ENCODE data around the gene LCN10. TPM values are rescaled to one million over a fixed set of nuclear protein-coding genes. Genes with fewer than 3 reads are reported as not detected.
"Not testable (repeated sequence)": the region's sequence is repeated elsewhere in the genome, so short reads cannot be mapped to it uniquely, and the experiment has no call there.

The LCN10 gene
- 10 to 100 TPM in 1 of 12 donors, 1 to 10 TPM in 10, not detected in 1; 2.0 to 21.3 (median 7.1) TPM for polyA plus RNA-seq (ENCODE audit: insufficient read length in 12 of 12)
- long read RNA-seq, donor 1, result 0 reads
- long read RNA-seq, donor 2, result 0 reads
- long read RNA-seq, donor 3, result 0 reads
- long read RNA-seq, donor 4, result 0 reads
- long read RNA-seq, donor 5, result 0 reads
- long read RNA-seq, donor 6, result 0 reads
- long read RNA-seq, donor 7, partial matches to known transcripts, result 0 of 1 reads
- long read RNA-seq, donor 7, other reads (novel, unspliced or antisense), result 0 of 1 reads
- long read RNA-seq, donor 8, partial matches to known transcripts, result 0 of 4 reads
- long read RNA-seq, donor 8, other reads (novel, unspliced or antisense), result 0 of 4 reads
- long read RNA-seq, donor 9, result 0 reads
- long read RNA-seq, donor 10, partial matches to known transcripts, result 0 of 2 reads
- long read RNA-seq, donor 10, other reads (novel, unspliced or antisense), result 0 of 2 reads
- long read RNA-seq, donor 11, partial matches to known transcripts, result 0 of 2 reads
- long read RNA-seq, donor 11, other reads (novel, unspliced or antisense), result 0 of 2 reads

DNA sequence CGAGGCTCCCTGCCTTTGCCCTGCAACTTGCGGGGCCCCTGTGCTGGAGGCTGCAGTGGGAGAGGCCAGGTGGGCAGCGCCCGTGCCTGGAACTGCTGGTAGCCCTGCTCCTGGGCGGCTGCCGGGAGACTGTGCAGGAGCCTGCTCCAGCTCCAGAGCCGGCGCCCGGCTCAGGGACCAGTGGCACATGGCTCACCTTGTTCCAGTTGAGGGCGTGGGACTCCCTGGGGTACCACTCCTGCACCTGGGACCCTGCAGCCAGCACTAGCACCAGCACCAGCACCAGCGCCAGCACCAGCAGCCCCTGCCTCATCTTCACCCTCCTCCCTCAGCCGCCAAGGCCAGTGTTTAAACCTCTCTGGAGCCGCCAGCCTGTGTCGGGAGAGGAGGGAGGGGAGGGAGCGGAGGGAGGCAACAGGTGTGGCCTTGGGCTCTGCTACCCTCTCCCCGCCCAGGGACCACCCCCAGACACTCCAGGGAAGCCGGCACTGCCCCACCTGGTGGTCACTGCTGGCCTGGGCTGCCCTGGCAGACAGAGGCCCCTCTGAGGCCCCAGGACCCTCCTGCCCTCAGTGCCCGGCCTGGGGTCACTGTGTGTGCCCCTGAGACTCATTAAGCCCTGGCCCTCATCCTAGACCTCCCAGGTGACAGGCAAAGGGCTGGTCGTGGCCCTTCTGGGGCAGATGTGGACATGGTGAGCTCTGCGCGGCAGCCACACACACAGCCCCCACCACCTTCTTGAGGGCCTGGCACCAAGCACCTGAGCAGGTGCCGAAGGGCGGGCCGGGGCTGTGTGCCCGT, at the start of gene LCN10:
TSS of gene LCN10 (minus strand) at position 350 of the 801 bp plus-strand sequence. CDS start at position 313, 37 bp downstream.
- DNase-seq, result no peak

DNA sequence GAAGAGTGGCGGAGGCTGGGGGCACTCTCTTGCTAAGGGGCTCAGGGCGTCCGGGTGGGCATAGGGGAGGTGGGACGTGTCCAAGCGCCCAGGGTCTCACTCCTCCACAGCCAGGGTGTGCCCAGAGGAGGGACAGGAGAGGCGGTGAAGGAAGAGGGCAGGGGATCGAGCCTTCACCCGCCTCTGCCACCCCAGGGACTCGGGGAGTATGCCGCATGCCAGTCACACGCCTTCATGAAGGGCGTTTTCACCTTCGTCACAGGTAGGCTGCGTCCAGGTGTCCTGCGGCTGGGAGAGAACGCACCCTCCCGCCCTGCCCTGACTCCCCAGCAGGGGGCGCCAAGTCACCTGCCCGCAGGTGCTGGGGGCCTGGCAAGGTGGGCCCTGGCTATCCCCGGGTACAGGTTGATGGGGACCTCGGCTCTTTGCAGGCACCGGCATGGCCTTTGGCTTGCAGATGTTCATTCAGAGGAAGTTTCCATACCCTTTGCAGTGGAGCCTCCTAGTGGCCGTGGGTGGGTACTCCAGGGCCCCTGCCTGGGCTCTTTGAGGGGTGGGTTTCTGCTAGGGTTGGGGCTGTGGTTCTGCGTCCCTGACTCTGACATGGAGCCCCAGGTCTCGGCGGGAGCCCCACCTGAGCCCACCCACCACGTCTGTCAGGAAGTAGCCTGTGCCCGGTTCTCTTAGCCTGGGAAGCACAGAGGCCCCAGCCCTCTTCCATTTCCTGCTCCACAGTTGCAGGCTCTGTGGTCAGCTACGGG, 49.0 kb upstream of the LCN10 start:
- no peak for DNase-seq

DNA sequence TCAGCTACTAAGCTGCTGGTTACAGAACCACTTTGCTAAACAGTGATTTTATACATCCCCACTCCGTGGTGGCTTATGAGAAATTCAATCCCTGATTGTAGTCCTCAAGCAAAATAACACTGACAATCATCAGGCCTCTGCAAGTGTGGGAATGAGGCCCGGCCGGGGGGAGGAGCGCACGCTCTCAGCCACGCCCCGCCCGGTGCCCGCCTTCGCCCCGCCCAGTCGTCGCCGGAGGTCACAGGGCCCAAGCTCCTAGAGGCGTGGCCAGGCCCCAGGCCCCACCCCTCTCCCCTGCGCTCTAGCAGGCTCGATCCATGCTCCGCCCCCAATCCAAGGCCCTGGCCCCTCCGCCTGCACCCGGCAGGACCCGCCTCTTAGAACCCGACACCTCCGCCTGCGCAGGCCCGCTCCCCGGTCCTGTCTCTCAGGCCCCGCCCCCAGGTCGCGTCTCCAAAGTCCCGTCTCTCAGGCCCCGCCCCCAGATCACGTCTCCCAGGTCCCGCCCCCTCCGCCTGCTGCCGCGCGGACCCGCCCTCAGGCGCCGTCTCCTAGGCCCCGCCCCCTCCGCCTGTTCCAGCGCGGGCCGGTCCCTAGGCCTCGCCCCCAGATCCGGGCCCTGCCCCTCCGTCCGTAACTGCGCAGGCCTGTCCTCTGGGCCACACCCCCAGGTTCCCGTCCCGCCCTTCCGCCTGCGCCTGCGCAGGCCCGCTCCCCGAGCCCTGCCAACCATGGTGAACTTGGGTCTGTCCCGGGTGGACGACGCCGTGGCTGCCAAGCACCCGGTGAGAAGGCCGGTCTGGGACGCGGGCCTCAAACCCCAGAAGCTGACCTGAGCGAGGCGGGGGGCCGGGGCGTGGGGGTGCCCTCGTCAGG, 48.1 kb upstream of the LCN10 start, which contains the start of gene TMEM141:
TSS of gene TMEM141 (plus strand) at position 705 of the 876 bp plus-strand sequence. CDS start at position 732, 27 bp downstream.
- peak; percentile 99 for DNase-seq

DNA sequence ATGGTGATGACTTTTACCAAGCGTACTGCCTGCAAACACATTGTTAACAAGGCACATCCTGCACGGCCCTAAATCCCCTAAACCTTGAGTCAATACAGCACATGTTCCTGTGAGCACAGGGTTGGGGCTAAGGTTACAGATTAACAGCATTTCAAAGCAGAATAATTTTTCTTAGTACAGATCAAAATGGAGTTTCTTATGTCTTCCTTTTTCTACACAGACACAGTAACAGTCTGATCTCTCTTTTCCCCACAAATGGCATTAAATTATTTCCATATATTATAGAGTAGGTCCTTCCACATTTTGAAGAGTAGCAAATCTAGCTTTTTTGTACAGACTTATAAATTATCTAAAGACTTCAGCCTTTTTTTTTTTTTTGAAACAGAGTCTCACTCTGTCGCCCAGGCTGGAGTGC, 46.8 kb upstream of the LCN10 start:
- no peak for DNase-seq

DNA sequence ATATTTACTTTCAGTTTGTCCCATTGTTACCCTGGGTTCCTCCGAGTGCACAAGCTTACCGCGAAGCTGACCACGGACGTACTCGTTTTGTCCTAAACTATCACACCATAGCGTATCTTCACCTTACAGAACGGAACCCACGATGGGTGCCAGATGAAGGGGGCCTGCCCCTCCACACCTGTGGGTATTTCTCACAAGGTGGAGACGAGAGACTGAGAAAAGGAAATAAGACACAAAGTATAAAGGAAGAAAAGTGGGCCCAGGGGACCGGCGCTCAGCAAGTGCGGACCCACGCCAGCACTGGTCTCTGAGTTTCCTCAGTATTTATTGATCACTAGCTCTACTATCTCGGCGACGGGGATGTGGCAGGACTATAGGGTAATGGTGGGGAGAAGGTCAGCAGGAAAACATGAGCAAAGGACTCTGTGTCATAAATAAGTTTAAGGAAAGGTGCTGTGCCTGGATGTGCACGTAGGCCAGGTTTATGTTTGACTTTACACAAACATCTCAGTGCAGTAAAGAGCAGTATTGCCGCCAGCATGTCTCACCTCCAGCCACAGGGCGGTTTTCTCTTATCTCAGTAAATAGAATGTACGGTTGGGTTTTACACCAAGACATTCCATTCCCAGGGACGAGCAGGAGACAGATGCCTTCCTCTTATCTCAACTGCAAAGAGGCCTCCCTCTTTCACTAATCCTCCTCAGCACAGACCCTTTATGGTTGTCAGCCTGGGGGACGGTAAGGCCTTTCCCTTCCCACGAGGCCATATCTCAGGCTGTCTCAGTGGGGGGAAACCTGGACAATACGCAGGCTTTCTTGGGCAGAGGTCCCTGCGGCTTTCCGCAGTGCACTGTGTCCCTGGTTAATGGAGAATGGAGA, 46.1 kb upstream of the LCN10 start:
- DNase-seq, result not testable (repeated sequence)

DNA sequence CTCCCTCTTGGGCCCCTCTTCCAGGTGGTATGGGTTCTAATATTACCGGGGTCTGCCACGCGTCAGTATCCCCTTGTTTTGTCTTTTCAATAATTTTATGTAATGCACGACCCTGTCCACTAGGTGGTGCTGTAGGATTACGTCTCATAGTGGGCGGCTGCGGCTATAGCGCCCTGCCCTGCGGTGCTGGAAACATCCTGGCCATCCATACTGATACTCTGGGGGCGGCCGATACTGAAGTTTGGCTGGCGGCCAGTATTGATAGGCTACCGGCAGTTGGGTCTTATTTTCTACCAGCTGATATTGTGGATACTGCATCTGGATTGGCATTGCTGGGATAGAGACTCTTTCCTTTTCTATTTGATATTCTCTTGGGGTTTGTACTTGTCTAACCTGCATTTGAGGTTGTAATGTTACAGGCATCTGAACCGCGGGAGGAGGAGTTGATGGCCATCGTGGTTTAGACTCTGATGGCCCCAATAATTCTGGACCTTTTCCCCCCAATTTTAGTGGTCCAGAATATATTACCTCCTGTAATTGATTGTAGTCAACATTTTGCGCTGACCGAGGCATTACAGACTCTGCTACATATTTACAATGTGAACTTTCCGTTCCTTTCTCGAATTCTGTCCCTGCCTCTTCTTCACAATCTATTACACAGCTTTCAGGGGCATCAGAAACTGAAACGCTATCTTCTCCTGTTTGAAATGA, 45.1 kb upstream of the LCN10 start:
- DNase-seq, result peak; percentile 82

DNA sequence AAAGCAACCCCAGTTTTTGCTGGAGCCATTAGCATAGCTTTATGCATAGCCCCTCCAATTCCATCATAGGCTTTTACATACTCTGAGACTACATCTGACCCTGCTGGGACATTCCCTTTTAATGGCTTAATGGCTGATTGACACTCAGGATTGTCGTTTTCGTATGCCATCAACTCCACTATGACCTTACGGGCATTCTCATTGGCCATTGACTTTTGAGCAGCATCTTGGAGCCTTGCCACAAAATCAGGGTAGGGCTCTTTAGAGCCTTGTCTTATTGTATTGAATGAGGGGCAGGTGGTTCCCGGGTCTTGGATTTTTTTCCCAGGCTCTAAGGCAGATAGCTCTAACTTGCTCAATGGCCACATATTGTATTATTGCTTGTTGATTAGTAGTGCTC, 44.2 kb upstream of the LCN10 start:
- not testable (repeated sequence) for DNase-seq

DNA sequence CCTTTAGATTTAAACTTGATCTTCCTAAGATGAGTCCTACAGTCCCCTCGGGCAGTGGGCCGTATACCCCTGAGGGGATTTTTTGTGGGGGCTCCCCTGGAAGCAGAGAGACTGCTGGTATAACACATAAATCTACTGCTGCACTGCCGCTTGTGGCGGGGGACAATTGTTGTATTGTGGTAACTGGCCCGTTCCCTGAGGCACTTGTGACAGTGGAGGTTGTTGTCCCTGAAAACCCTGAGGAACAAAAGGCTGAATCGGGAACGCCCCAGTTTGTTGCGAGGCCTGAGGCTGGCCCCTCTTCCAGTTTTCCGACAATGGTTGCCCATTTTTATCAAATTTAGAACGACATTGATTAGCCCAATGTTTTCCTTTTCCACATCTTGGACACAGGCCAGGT, 43.7 kb upstream of the LCN10 start:
- DNase-seq, result no peak

DNA sequence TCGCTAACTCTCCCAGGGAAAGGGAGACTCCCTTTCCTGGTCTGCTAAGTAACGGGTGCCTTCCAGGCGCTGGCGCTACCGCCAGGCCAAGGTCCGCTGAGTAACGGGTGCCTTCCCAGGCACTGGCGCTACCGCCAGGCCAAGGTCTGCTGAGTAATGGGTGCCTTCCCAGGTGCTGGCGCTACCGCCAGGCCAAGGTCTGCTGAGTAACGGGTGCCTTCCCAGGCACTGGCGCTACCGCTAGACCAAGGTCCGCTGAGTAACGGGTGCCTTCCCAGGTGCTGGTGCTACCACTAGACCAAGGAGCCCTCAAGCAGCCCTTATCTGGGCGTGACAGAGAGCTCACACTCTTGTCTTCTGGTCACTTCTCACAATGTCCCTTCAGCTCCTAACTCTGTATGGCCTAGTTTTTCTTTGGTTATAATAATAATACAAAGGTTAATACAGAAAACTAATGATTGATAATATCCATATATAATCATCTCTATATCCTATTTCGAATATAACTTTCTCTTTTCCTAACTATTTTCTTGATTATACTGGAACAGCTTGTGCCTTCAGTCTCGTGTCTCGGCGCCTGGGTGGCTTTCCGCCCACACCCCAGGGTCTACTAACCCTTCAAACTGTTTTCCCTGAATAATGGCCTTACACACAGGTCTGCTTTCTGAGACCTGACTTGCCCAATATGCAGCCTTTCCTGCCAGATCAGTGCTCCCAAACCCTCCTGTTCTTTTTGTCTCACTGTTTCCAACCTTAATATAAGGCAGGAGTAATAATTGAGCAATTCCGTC, 43.0 kb upstream of the LCN10 start:
- DNase-seq, result not testable (repeated sequence)

DNA sequence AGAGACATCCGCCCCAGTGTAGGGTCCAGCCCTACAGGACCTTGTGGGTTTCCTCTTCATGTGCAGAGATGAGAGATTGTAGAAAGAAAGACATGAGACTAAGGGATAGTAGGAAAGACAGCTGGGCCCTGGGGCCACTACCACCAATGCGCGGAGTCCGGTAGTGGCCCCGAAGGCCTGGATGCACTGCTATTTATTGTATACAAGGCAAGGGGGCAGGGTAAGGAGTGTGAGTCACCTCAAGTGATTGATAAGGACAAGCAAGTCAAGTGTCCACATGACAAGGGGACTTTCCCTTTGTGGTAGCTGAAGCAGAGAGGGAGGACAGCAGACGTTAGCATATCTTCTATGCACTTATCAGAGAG, 42.2 kb upstream of the LCN10 start:
- DNase-seq, result no peak

DNA sequence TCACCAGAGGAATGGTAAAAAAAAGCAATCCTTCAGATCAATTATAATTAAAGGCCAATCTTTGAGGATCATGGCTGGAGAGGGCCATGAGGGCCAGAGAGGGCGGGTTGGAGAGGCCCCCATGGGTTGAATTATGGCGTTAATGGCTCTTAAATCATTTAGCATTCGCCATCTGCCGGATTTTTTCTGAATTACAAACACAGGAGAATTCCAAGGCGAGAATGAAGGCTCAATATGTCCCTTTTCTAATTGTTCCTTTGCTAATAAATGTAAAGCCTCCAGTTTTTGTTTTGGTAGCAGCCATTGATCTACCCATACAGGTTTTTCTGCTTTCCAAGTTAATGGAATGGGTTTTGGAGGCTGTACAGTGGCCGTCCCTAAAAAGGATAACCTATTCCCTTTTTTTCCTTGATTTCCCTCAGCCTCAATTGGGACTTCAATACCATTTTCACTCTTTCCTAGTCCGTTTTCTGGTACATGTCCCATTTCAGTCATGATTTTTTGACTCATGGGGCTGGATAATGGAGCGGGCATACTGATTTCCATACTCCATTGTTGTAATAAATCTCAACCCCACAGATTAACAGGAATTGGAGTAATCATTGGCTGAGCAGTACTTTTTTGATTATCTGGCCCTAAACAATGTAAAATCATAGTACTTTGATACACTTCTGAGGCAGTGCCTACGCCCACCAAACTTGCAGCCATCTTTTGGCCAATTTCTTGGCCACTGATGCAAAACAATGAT, 41.7 kb upstream of the LCN10 start:
- DNase-seq, result no peak

DNA sequence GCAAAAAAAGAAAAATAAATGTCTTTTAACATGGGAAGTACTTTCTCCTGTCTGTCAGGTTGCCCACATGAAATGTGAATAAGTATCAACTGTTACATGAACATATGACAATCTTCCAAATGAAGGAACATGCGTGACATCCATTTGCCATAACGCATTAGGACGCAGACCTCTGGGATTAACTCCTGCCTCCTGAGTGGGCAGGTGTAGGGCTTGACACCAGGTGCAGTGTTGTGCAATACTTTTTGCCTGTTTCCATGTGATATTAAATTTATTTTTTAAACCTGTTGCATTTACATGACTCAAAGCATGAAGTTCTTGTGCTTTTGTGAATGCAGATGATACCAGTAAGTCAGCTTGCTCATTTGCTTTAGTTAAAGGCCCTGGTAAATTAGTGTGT, 39.7 kb upstream of the LCN10 start:
- no peak for DNase-seq

DNA sequence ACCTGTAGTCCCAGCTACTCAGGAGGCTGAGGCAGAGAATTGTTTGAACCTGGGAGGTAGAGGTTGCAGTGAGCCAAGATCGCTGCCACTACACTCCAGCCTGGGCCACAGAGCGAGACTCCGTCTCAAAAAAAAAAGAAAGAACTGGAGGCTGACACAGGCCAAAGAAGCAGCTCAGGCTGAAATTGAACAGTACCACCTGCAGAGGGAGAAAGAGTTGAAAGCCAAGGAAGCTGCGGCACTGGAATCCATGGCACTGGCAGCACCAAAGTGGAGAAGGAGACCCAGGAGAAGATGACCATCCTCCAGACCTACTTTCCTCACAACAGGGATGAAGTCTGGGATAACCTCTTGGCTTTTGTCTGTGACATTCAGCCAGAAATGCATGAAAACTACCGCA, 37.1 kb upstream of the LCN10 start:
- no peak for DNase-seq

DNA sequence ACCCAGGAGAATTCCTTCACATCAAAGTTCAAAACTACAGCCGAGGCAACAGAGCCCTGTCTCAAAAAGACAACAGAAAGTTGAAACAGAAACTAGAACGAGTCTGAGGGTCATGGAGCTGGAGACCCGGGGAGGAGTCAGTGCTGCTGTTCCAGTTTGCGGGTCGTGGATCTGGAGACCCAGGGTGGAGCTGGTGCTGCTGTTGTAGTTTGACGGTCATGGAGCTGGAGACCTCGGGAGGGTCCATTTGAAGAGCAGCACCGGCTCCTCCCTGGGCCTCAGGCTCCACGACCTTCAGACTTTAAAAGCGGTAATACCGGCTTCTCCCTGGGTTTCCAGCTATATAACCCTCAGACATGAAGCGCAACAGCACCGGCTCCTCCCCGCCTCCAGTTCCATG, 34.6 kb upstream of the LCN10 start:
- no peak for DNase-seq

DNA sequence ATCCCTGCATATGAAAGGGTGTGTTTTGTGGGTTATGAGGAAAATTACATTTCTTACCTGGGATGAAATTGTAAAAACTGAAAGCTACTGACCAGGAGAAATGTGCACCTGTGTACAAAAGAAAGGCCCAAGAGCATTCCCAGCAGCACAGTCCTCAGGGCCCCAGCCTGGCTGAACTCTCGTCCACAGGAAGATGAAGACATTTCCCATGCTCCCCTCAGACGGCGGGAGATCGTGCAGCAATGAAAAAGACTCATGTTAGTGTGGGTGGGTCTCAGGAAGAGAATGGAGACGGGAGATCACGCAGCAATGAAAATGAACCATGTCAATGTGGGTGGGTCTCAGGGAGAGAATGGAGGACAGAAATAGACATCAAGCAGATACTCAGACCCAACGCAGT, 34.2 kb upstream of the LCN10 start:
- no peak for DNase-seq

DNA sequence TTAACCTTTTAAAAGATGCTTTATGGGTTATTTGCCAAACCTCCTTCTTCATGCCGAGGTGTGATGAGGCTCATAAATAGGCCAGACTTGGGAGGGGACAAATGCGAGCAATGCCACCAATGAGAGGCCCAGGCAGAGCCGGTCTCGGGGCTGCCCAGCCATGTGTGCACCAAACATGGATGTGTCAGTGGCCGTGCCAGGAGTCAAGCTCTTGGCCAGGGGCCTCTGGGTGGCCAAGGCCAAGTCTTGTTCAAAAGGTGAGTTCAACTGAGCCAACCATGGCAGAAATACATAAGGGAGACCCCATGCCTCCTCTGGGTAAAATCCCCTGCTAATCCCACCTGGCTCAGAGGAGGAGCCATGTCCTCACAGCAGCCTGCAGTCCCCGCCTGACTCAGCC, 32.5 kb upstream of the LCN10 start:
- no peak for DNase-seq

DNA sequence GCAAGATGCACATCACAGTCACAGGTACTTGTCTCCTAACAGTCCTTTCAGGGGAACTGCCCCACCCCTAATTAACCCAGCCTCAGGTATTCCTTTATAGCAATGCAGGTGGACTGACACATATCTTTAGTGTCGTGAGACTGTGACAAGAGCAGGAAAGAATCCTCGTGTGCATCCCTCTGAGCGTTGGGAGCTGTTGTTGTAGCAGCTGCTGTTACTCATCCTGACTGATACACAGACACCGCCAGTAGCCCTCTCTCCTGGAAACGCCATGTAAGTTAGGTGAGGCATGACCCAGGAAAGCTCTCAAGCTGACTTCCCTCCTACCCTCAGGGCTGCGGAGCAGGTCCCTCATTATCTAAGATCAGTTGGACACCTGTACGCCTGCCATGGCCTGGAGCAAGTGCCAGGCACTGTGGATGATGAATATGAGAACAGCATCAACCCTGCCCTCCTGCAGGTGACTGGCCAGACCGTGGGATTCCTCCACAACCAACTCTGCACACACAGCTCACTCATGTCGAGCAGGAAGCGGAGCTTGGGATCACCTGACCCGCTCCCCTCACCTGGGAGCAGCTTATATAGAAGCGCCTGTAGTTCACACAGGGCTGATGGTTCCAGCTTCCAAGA, 31.8 kb upstream of the LCN10 start:
- no peak for DNase-seq
